Lower lobe of right lung (tissue), 2 donors: ENCODE measurements around the gene ELANE. TPM values are rescaled to one million over a fixed set of nuclear protein-coding genes. Genes with fewer than 3 reads are reported as not detected.

Experiments
- ATAC-seq, 2 donors: fragments of 200-7000 bp; cut with Tn5 transposase; one replicate each; pipeline ENCODE4 v1.9.1; 2020 to 2022; ENCODE audit warnings: mild to moderate bottlenecking in 2 of 2, moderate library complexity in 2 of 2
- DNase-seq: peaks from one replicate; pipeline ENCODE4 v3.0.0-alpha.2; 2020
- H3K27ac ChIP-seq: fragments of 200-600 bp; one replicate; pipeline ENCODE4 v1.8.0; 2022
- H3K27me3 ChIP-seq: fragments of 200-600 bp; one replicate; pipeline ENCODE4 v1.8.0; 2022; ENCODE audit warnings: low read depth
- H3K36me3 ChIP-seq: fragments of 200-600 bp; one replicate; pipeline ENCODE4 v1.8.0; 2022; ENCODE audit warnings: mild to moderate bottlenecking
- H3K4me1 ChIP-seq: fragments of 200-600 bp; one replicate; pipeline ENCODE4 v1.8.0; 2022
- H3K4me3 ChIP-seq: fragments of 200-600 bp; one replicate; pipeline ENCODE4 v1.8.0; 2022; ENCODE audit warnings: mild to moderate bottlenecking
- H3K9me3 ChIP-seq: fragments of 200-600 bp; one replicate; pipeline ENCODE4 v1.8.0; 2022
- CTCF ChIP-seq: fragments of 200-600 bp; IDR thresholded peaks from one replicate; pipeline ENCODE4 v1.8.0; 2022; ENCODE audit warnings: antibody characterized with exemption, mild to moderate bottlenecking
- intact Hi-C: fragments of 100-400 bp; cut with DNase I; formaldehyde crosslinking; loops from one replicate; pipeline ENCODE4 v1.11.0; 2022
- total RNA-seq: library from RNA; stranded (reverse); fragmentation: NEBNext Ultra II Directional; extraction: Animal tissue kit (Norgen Biotek cat#: 25700); gene quantifications from one replicate; pipeline ENCODE4 v1.2.1, GENCODE V29; 2021
- donor health status: DM: no; HTN: yes; CAD: no; lungs with severe emphysema.

Gene ELANE
- total RNA-seq, 1 donor from 2014 or later = 0.97 TPM

- ATAC-seq (no peak), DNase-seq (no peak)
- H3K27me3 ChIP-seq = no peaks in the 10 kb centered on the region
- H3K27ac ChIP-seq = no peak overlapping the region
- no peaks in the 10 kb centered on the region for H3K9me3 ChIP-seq
- H3K4me1 ChIP-seq = no peaks in the 10 kb centered on the region
- TF ChIP-seq CTCF = no peak
- no peak overlapping the region for H3K4me3 ChIP-seq
- intact Hi-C loops = no loop called here
- H3K36me3 ChIP-seq = peaks cover 42% of the 10 kb centered on the region
These were observed 47.4 kb downstream of the ELANE start for GRCh38 chr19:899336-900042.

- TF ChIP-seq CTCF = no peak
- intact Hi-C loops = no loop called here
- Histone ChIP-seq H3K27ac (no peak overlapping the region), H3K27me3 (no peaks in the 10 kb centered on the region), H3K9me3 (no peaks in the 10 kb centered on the region), H3K36me3 (peaks cover 42% of the 10 kb centered on the region), H3K4me3 (no peak overlapping the region), H3K4me1 (no peaks in the 10 kb centered on the region)
- ATAC-seq (peak in 1 of 2 donors; percentile 7), DNase-seq (no peak)
These were observed 47.9 kb downstream of the ELANE start for GRCh38 chr19:900043-900301.

GRCh38 chr19:900302-901111 is 48.4 kb downstream of the ELANE start:
- H3K4me1 ChIP-seq = no peaks in the 10 kb centered on the region
- H3K9me3 ChIP-seq = no peaks in the 10 kb centered on the region
- intact Hi-C loops = no loop called here
- peaks cover 42% of the 10 kb centered on the region for H3K36me3 ChIP-seq
- no peak for TF ChIP-seq CTCF
- ATAC-seq (peak; percentile 38 to 40), DNase-seq (no peak)
- no peak overlapping the region for H3K27ac ChIP-seq
- H3K27me3 ChIP-seq = no peaks in the 10 kb centered on the region
- no peak overlapping the region for H3K4me3 ChIP-seq

DNA sequence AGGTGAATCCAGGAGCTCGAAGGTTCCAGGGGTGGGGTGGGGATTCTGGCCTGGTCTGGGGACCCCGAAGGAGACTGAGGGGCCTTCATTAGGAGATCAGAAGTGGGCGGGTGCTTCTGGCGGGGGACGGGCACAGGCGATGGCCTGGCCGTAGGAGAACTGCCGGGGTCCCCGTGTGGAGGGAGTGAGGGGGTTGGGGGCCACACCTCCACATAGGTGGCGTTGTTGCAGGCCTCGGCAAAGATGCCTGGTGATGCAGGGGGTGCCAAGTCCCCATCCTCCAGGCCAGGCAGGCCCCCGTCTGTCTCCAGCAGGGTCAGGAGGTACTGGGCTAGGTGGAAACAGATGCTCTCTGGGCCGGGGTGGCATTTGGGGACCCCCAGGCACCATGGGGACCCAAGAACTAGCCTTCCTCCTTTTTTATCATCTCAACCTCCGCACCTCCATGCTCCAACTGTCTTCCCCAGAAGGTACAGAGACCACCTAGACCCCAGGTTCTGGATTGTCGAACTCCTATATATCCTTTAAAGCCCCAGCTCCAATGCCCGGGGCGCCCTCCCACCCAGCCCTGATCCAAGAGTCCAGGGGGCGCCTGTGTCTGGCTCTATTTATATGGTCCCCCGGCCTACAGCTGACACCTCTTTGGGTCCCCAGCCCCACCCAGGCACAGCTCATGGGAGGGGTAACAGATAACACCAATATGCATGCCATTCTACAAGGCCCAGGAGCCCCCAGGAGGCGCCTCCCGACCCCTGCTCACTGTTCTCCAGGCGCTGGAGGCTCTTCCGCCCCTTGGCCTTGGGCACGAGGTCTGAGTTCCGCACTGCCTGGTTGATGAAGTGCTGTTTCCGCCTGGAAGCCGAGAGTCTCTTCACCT is 49.4 kb downstream of the ELANE start:
- TF ChIP-seq CTCF = no peak
- no peaks in the 10 kb centered on the region for H3K4me1 ChIP-seq
- peaks cover 42% of the 10 kb centered on the region for H3K36me3 ChIP-seq
- no peak for ATAC-seq
- H3K9me3 ChIP-seq = no peaks in the 10 kb centered on the region
- no peak overlapping the region for H3K4me3 ChIP-seq
- no peaks in the 10 kb centered on the region for H3K27me3 ChIP-seq
- no peak for DNase-seq
- intact Hi-C loops = no loop called here
- H3K27ac ChIP-seq = no peak overlapping the region

DNA sequence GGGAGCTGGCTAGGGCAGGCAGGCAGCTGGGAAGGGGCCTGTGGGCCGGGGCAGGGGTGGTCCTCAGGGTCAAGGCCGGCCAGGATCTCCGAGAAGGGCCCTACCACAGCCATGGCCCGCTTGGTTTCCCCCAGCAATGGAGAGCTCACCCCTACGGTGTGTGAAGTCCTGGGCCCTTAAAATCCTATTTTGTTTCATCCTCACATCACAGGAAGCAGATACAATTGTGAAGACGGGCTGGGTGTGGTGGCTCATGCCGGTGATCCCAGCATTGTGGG is 49.9 kb downstream of the ELANE start:
- Histone ChIP-seq H3K27ac (no peak overlapping the region), H3K4me3 (no peak overlapping the region), H3K4me1 (no peaks in the 10 kb centered on the region), H3K36me3 (peaks cover 36% of the 10 kb centered on the region), H3K9me3 (no peaks in the 10 kb centered on the region), H3K27me3 (no peaks in the 10 kb centered on the region)
- no peak for TF ChIP-seq CTCF
- intact Hi-C loops = no loop called here
- DNase-seq (no peak), ATAC-seq (no peak)
